Ectodermal cell (in vitro differentiated cells): Measurements from ENCODE around the gene SSU72.
A peak's percentile ranks its signal among the peaks of the same experiment; 100 is the strongest.

Experiments
- H3K27ac ChIP-seq: 2 replicates; pipeline ENCODE4 v1.7.0; 2013; ENCODE audit warnings: mild to moderate bottlenecking, low read depth, low read length; ENCODE audit not compliant: insufficient read depth, poor library complexity, severe bottlenecking
- H3K27me3 ChIP-seq: 2 replicates; pipeline ENCODE4 v1.7.0; 2013; ENCODE audit warnings: mild to moderate bottlenecking, low read length; ENCODE audit not compliant: insufficient read depth, control insufficient read depth, poor library complexity, severe bottlenecking
- H3K36me3 ChIP-seq: one replicate; pipeline ENCODE4 v1.7.0; 2013; ENCODE audit warnings: low read length; ENCODE audit not compliant: control insufficient read depth, insufficient read depth
- H3K4me1 ChIP-seq: one replicate; pipeline ENCODE4 v1.7.0; 2013; ENCODE audit warnings: low read length; ENCODE audit not compliant: control insufficient read depth, insufficient read depth
- H3K4me3 ChIP-seq: 2 replicates; pipeline ENCODE4 v1.7.0; 2013; ENCODE audit warnings: low read depth, low read length, control low read depth; ENCODE audit not compliant: insufficient read depth
- H3K9me3 ChIP-seq: 2 replicates; pipeline ENCODE4 v1.7.0; 2013; ENCODE audit warnings: mild to moderate bottlenecking, low read length, moderate library complexity; ENCODE audit not compliant: control insufficient read depth
- WGBS, 2 experiments: methylation state at CpG; one replicate each; pipeline ENCODE4 v1.1.7; 2013; ENCODE audit warnings: missing lambda C conversion rate in 2 of 2; 5-methylcytosine and 5-hydroxymethylcytosine counted together

Gene SSU72

GRCh38 chr1:1569341-1569740 is 5.3 kb downstream of the SSU72 start:
- Histone ChIP-seq H3K4me3 (no peak overlapping the region), H3K27ac (no peak overlapping the region), H3K4me1 (peaks cover 7% of the 10 kb centered on the region), H3K27me3 (no peaks in the 10 kb centered on the region), H3K36me3 (peaks cover 13% of the 10 kb centered on the region), H3K9me3 (no peaks in the 10 kb centered on the region)
- 94 to 95% methylated on average over 7 of the region's 7 CpGs for WGBS, 2 experiments

- Histone ChIP-seq H3K9me3 (no peaks in the 10 kb centered on the region), H3K36me3 (peaks cover 21% of the 10 kb centered on the region), H3K27ac (no peak overlapping the region), H3K27me3 (no peaks in the 10 kb centered on the region), H3K4me3 (no peak overlapping the region), H3K4me1 (no peaks in the 10 kb centered on the region)
- WGBS, 2 experiments, result 53 to 59% methylated on average over 10 of the region's 10 CpGs
These were observed 6.8 kb downstream of the SSU72 start for GRCh38 chr1:1567891-1568291.

GRCh38 chr1:1567152-1567875 is 7.3 kb downstream of the SSU72 start:
- no peak overlapping the region for H3K4me3 ChIP-seq
- H3K27me3 ChIP-seq, result no peaks in the 10 kb centered on the region
- WGBS, 2 experiments, result 93% methylated on average over 31 of the region's 31 CpGs
- peaks cover 25% of the 10 kb centered on the region for H3K36me3 ChIP-seq
- H3K4me1 ChIP-seq, result no peaks in the 10 kb centered on the region
- peak overlapping the region; percentile 26 for H3K27ac ChIP-seq
- no peaks in the 10 kb centered on the region for H3K9me3 ChIP-seq

DNA sequence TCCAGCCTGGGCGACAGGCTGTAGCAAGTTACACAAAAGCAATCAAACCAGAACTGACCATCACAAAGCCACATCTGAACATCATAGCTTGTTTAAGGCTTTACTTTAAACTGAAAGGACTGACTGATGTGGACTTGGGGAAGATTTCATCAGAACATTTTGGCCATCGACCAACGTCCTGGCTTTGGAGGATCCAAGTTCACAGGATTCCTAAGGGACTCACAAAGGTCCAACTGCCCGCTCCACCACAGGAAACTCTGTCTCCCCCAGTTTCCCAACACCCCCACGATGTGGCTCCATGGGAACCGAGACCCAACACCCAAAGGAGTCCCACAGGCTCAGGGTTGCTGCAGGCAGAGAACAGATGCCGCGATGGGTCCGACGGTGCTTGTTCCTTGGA is 9.3 kb downstream of the SSU72 start:
- Histone ChIP-seq H3K9me3 (no peaks in the 10 kb centered on the region), H3K36me3 (peaks cover 39% of the 10 kb centered on the region), H3K27me3 (no peaks in the 10 kb centered on the region), H3K4me1 (no peaks in the 10 kb centered on the region), H3K4me3 (no peak overlapping the region), H3K27ac (no peak overlapping the region)
- WGBS, 2 experiments, result 94 to 95% methylated on average over 10 of the region's 10 CpGs

DNA sequence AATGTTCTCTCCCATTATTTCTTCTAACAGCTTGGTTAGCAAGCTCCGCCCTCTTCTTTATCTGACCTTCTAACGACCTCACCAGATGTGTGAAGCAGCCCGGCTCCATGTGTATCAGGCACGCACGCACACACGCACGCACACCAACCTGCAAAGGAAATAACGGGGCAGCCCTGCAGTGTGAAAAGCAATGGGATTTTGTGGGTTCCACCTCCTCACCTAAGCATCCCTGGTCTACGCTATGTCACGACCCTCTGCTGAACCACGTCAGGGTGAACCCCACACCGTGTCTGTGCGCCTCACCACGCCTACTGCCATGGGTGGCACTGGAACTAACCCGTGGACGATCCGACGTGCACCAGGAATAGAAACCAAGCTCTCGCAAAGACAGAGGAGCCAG is 10.4 kb downstream of the SSU72 start:
- Histone ChIP-seq H3K36me3 (peaks cover 36% of the 10 kb centered on the region), H3K4me1 (no peaks in the 10 kb centered on the region), H3K4me3 (no peak overlapping the region), H3K27ac (no peak overlapping the region), H3K27me3 (no peaks in the 10 kb centered on the region), H3K9me3 (no peaks in the 10 kb centered on the region)
- WGBS, 2 experiments, result 96 to 97% methylated on average over 19 of the region's 19 CpGs

DNA sequence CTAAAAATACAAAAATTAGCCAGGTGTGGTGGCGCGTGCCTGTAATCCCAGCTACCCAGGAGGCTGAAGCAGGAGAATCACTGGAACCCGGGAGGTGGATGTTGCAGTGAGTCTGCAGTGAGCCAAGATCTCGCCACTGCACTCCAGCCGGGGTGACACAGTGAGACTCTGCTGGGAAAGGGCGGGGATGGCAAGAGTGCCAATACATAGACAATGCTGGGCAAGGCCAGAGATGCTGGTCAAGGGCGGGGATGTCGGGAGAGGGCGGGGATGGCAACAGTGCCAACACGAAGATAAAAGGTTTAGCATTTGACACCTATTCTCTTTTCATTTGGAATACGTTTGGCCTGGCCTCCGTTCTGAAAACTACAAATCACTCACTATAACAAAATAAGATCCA is 11.0 kb downstream of the SSU72 start:
- Histone ChIP-seq H3K27me3 (no peaks in the 10 kb centered on the region), H3K4me1 (no peaks in the 10 kb centered on the region), H3K27ac (no peak overlapping the region), H3K9me3 (no peaks in the 10 kb centered on the region), H3K4me3 (no peak overlapping the region), H3K36me3 (peaks cover 35% of the 10 kb centered on the region)
- 95 to 96% methylated on average over 12 of the region's 12 CpGs for WGBS, 2 experiments

DNA sequence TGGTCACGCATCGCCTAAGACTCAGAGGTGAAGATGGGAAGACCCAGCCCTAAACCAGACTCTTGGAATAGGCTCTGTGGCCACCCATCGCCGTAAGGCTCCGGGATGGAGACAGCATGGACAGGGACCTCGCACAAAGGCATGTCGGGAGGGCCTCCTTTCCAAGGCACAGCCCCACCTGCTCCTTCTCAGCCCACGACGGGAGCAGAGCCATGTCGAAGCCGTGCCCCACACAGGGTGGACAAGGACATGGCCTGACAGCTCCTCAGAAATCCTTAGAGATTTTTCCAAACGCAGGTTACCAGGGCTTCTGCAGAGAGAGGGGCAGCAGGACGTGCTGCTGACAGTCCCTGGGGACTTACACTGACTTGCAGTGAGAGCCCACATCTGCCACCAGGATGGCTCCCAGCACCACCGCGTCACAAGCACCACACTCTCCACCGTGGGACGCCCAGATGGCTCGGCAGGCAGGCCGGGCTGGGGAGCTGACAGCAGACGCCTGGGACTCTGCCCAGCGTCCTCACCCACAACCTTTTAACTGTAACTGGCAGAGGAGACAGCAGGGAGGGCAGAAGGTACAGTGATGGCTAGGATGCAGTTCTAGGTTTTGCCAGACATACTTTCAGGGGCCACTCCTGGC is 12.0 kb downstream of the SSU72 start:
- peaks cover 35% of the 10 kb centered on the region for H3K36me3 ChIP-seq
- no peak overlapping the region for H3K4me3 ChIP-seq
- H3K9me3 ChIP-seq, result no peaks in the 10 kb centered on the region
- WGBS, 2 experiments, result 96% methylated on average over 21 of the region's 21 CpGs
- H3K4me1 ChIP-seq, result no peaks in the 10 kb centered on the region
- H3K27ac ChIP-seq, result no peak overlapping the region
- H3K27me3 ChIP-seq, result no peaks in the 10 kb centered on the region

DNA sequence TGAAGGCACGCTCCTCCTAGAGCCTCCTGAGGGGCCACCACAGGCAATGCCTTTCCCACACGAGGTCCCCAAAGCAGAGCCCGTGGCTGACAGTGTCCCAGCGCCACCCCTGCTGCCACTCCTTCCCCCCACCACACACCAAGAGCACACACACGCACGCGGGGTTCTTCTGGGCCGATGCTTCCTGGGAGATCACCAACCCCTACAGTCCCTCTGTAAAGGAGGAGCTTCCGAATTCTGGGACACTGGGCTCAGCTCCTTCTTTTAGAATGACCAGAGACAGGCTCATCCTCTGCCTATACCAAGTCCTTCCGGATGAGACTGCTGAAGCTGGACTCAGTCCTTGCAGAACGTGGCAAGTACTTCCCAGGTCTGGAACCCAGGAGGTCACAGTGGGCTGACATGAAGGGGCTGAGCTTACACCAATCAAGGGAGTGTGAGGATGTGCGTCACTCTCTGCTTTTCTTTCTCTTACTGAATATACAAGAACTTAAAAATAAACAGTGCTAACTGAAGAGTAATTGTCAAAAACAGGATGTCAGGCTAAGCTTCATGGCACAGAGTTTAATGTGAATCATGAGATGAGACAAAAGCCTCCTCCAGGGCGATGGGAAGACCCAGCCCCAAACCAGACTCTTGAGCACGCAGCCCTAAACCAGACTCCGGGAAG is 12.7 kb downstream of the SSU72 start:
- Histone ChIP-seq H3K27ac (no peak overlapping the region), H3K36me3 (peaks cover 35% of the 10 kb centered on the region)
- WGBS, 2 experiments, result 95 to 97% methylated on average over 15 of the region's 15 CpGs

GRCh38 chr1:1560178-1560577 is 14.5 kb downstream of the SSU72 start:
- Histone ChIP-seq H3K9me3 (no peaks in the 10 kb centered on the region), H3K4me1 (no peaks in the 10 kb centered on the region), H3K4me3 (no peak overlapping the region), H3K27ac (no peak overlapping the region), H3K27me3 (no peaks in the 10 kb centered on the region), H3K36me3 (peaks cover 31% of the 10 kb centered on the region)
- WGBS, 2 experiments, result 90 to 96% methylated on average over 9 of the region's 9 CpGs

More for the DNA sequence above, 12.7 kb downstream of the SSU72 start:
- H3K9me3 ChIP-seq, result no peaks in the 10 kb centered on the region
- H3K27me3 ChIP-seq, result no peaks in the 10 kb centered on the region
- H3K4me1 ChIP-seq, result no peaks in the 10 kb centered on the region
- H3K4me3 ChIP-seq, result no peak overlapping the region

DNA sequence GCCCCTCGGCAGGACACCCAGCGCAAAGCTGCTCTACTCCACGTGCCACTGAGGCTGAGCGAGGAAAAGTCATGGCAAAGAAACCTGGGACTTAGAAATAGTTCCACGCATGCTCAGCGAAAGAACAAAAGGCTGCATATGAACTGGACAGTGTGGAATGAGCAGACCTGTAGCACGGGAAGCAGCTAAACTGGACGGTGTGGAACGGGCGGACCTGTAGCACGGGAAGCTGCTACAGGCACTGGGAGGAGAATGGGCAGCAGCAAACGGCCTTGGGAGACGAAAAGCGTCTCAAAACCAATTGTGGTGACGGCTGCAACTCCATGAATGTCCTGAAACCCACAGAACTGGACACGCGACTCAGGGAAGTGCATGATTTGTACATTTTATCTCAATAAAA is 15.6 kb downstream of the SSU72 start:
- 92 to 93% methylated on average over 17 of the region's 17 CpGs for WGBS, 2 experiments
- Histone ChIP-seq H3K9me3 (no peaks in the 10 kb centered on the region), H3K27ac (peak overlapping the region; percentile 1), H3K4me3 (no peak overlapping the region), H3K27me3 (no peaks in the 10 kb centered on the region), H3K36me3 (peaks cover 23% of the 10 kb centered on the region), H3K4me1 (peaks cover 4% of the 10 kb centered on the region)
